C4-2B (cell line): ENCODE data around the gene ISCU.
A peak's percentile ranks its signal among the peaks of the same experiment; 100 is the strongest.

Experiments used
- H3K27ac ChIP-seq: fragments of 450-650 bp; 2 replicates; pipeline ENCODE4 v1.5.1; 2017
- CTCF ChIP-seq: fragments of 450-650 bp; conservative IDR thresholded peaks from 2 replicates; pipeline ENCODE4 v1.5.1; 2017; ENCODE audit warnings: mild to moderate bottlenecking
- ZFX ChIP-seq: fragments of 450-650 bp; IDR thresholded peaks from 2 replicates; pipeline ENCODE4 v1.6.1; 2017

Gene ISCU

GRCh38 chr12:108562348-108563135, at the start of gene ISCU:
Gene ISCU, plus strand, starts transcription at chr12:108562596. Its CDS starts 27 bp downstream, at chr12:108562623.
- H3K27ac ChIP-seq: peak within 1 kb of the TSS; percentile 92
- TF ChIP-seq CTCF (no peak), ZFX (no peak)

GRCh38 chr12:108514468-108514972, 47.9 kb upstream of the ISCU start:
- TF ChIP-seq ZFX (no peak), CTCF (no peak)
- H3K27ac ChIP-seq: peak overlapping the region; percentile 78; the same call in 1 of the 2 replicates

- no peak for TF ChIP-seq CTCF
- 0 out of 2 replicates have a peak, but pooled peaks have one; percentile 11 for TF ChIP-seq ZFX
- peak within 1 kb of the TSS; percentile 78 for H3K27ac ChIP-seq
These were observed 47.2 kb upstream of the ISCU start, which contains the start of gene FICD for GRCh38 chr12:108514973-108515814. Gene FICD, plus strand, starts transcription at chr12:108515277. Its CDS starts 1,696 bp downstream, at chr12:108516973.

- H3K27ac ChIP-seq: peak overlapping the region; percentile 78
- no peak for TF ChIP-seq CTCF
- TF ChIP-seq ZFX: no peak
These were observed 46.5 kb upstream of the ISCU start for GRCh38 chr12:108515916-108516315.

- TF ChIP-seq ZFX (no peak), CTCF (no peak; the same call in 1 of the 2 replicates)
- peak overlapping the region; percentile 78; the same call in 1 of the 2 replicates for H3K27ac ChIP-seq
These were observed 45.7 kb upstream of the ISCU start for GRCh38 chr12:108516511-108517275.

GRCh38 chr12:108517288-108518100, 44.9 kb upstream of the ISCU start:
- TF ChIP-seq CTCF (no peak), ZFX (no peak)
- H3K27ac ChIP-seq: no peak overlapping the region
